MV-4-11 (cell line): Measurements from ENCODE around the gene AFF2.

ENCODE experiments used
- DNase-seq: peaks from one replicate; lab custom pipeline; 2025; lab: John Stamatoyannopoulos, UW

Gene AFF2

GRCh38 chrX:148741441-148741840, 241.0 kb downstream of the AFF2 start:
- no peak for DNase-seq

- DNase-seq = no peak
Observed at GRCh38 chrX:148755111-148755510, 254.7 kb downstream of the AFF2 start.

- DNase-seq = no peak
Observed at GRCh38 chrX:148763896-148764295, 263.5 kb downstream of the AFF2 start.

GRCh38 chrX:148768296-148768695, 267.9 kb downstream of the AFF2 start:
- DNase-seq = no peak

GRCh38 chrX:148771440-148771839, 271.0 kb downstream of the AFF2 start:
- DNase-seq = no peak

GRCh38 chrX:148774276-148774675, 273.9 kb downstream of the AFF2 start:
- no peak for DNase-seq

GRCh38 chrX:148784137-148784536, 283.7 kb downstream of the AFF2 start:
- DNase-seq = no peak

- DNase-seq = no peak
Observed at GRCh38 chrX:148784856-148785255, 284.4 kb downstream of the AFF2 start.

- DNase-seq = no peak
Observed at GRCh38 chrX:148785256-148785655, 284.8 kb downstream of the AFF2 start.

GRCh38 chrX:148788449-148788848, 288.0 kb downstream of the AFF2 start:
- DNase-seq = no peak

GRCh38 chrX:148794350-148794749, 293.9 kb downstream of the AFF2 start:
- DNase-seq = no peak

GRCh38 chrX:148804579-148805355, 304.4 kb downstream of the AFF2 start:
- no peak for DNase-seq

GRCh38 chrX:148806145-148806870, 305.9 kb downstream of the AFF2 start:
- DNase-seq = no peak

- DNase-seq = no peak
Observed at GRCh38 chrX:148808833-148809232, 308.4 kb downstream of the AFF2 start.

- no peak for DNase-seq
Observed at GRCh38 chrX:148811236-148811635, 310.8 kb downstream of the AFF2 start.

- no peak for DNase-seq
Observed at GRCh38 chrX:148813422-148813821, 313.0 kb downstream of the AFF2 start.

GRCh38 chrX:148813967-148814366, 313.6 kb downstream of the AFF2 start:
- DNase-seq = no peak

- no peak for DNase-seq
Observed at GRCh38 chrX:148815218-148815961, 315.0 kb downstream of the AFF2 start.

GRCh38 chrX:148823986-148824385, 323.6 kb downstream of the AFF2 start:
- no peak for DNase-seq

- DNase-seq = no peak
Observed at GRCh38 chrX:148825696-148826095, 325.3 kb downstream of the AFF2 start.

- no peak for DNase-seq
Observed at GRCh38 chrX:148836741-148837140, 336.3 kb downstream of the AFF2 start.

- no peak for DNase-seq
Observed at GRCh38 chrX:148850631-148851030, 350.2 kb downstream of the AFF2 start.

- no peak for DNase-seq
Observed at GRCh38 chrX:148854306-148854705, 353.9 kb downstream of the AFF2 start.
